ENCODE measurements around the gene CMTM6.
"Not testable (repeated sequence)": the region's sequence is repeated elsewhere in the genome, so short reads cannot be mapped to it uniquely, and the experiment has no call there.

GRCh38 chr3:32516751-32517150 is 14.1 kb upstream of the CMTM6 start:
- not testable (repeated sequence) for TF ChIP-seq USF2 (IDR thresholded peaks at IDR 0.05; ENCODE audit: low read length); ATF2 (IDR thresholded peaks at IDR 0.05; ENCODE audit: low read length); CTCF (IDR thresholded peaks at IDR 0.05; ENCODE audit: control extremely low read depth in 1 of 3, insufficient read depth in 1 of 3, low read depth in 1 of 3, low read length in 3 of 3); EZH2 (IDR thresholded peaks at IDR 0.05; ENCODE audit: low read depth, low read length, severe bottlenecking); ATF3 (IDR thresholded peaks at IDR 0.05; ENCODE audit: insufficient read depth, low read depth, low read length); CBX5 (IDR thresholded peaks at IDR 0.05; ENCODE audit: low read depth, low read length); RAD21 (IDR thresholded peaks at IDR 0.05 in 1 of 2, conservative IDR thresholded peaks at IDR 0.05 in 1 of 2; ENCODE audit: low read depth in 2 of 2, low read length in 2 of 2); POLR2AphosphoS5 (IDR thresholded peaks at IDR 0.05; ENCODE audit: low read depth, low read length); CHD2 (IDR thresholded peaks at IDR 0.05; ENCODE audit: low read length); TAF1 (IDR thresholded peaks at IDR 0.05; ENCODE audit: low read depth, low read length); BACH1 (IDR thresholded peaks at IDR 0.05; ENCODE audit: low read length); YY1 (IDR thresholded peaks at IDR 0.05; ENCODE audit: low read depth, low read length)

All from H1 (cell line).